Esophagus squamous epithelium (tissue), 4 donors: Measurements from ENCODE around the gene CTXN1.

Source experiments
- POLR2A ChIP-seq, 4 donors: fragments of 450-650 bp; IDR thresholded peaks; one replicate each; pipeline ENCODE4 v1.6.1; 2017; ENCODE audit warnings: antibody characterized with exemption in 4 of 4, mild to moderate bottlenecking in 4 of 4, moderate library complexity in 3 of 4
- TF ChIP-seq, protein P1 (sequence below), 6 experiments: fragments of 450-650 bp in 4 of 6; fragments of 200-600 bp in 2 of 6; sonication (generic) in 2 of 6; IDR thresholded peaks; one replicate each; pipeline ENCODE4 v1.5.1; 2016 to 2019; ENCODE audit warnings: antibody characterized with exemption in 6 of 6, mild to moderate bottlenecking in 4 of 6, moderate library complexity in 4 of 6

GRCh38 chr19:7910321-7911161 is 15.4 kb downstream of the CTXN1 start:
- TF ChIP-seq, protein P1, sequence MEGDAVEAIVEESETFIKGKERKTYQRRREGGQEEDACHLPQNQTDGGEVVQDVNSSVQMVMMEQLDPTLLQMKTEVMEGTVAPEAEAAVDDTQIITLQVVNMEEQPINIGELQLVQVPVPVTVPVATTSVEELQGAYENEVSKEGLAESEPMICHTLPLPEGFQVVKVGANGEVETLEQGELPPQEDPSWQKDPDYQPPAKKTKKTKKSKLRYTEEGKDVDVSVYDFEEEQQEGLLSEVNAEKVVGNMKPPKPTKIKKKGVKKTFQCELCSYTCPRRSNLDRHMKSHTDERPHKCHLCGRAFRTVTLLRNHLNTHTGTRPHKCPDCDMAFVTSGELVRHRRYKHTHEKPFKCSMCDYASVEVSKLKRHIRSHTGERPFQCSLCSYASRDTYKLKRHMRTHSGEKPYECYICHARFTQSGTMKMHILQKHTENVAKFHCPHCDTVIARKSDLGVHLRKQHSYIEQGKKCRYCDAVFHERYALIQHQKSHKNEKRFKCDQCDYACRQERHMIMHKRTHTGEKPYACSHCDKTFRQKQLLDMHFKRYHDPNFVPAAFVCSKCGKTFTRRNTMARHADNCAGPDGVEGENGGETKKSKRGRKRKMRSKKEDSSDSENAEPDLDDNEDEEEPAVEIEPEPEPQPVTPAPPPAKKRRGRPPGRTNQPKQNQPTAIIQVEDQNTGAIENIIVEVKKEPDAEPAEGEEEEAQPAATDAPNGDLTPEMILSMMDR (IDR thresholded peaks at IDR 0.05), result no peak
- no peak for TF ChIP-seq POLR2A (IDR thresholded peaks at IDR 0.05)
